GM23338 (cell line): ENCODE data around the gene OR5B21.

Experiments used
- CREB1 ChIP-seq: fragments of 250-450 bp; sonication (Bioruptor Pico); IDR thresholded peaks from 2 replicates; pipeline ENCODE4 v1.5.0; 2020; ENCODE audit warnings: low read depth, mild to moderate bottlenecking, moderate library complexity
- ETS1 ChIP-seq: IDR thresholded peaks from 2 replicates; pipeline ENCODE4 v1.6.1; 2016; ENCODE audit warnings: antibody characterized with exemption
- EZH2 ChIP-seq: fragments of 200-600 bp; sonication (generic); IDR thresholded peaks from one replicate; pipeline ENCODE4 v1.8.0; 2017; ENCODE audit warnings: antibody characterized with exemption, mild to moderate bottlenecking, low read depth; ENCODE audit not compliant: unreplicated experiment
- EZH2phosphoT487 ChIP-seq: fragments of 200-600 bp; sonication (generic); IDR thresholded peaks from one replicate; pipeline ENCODE4 v1.8.1; 2018; ENCODE audit warnings: antibody characterized with exemption; ENCODE audit not compliant: unreplicated experiment
- JUNB ChIP-seq: IDR thresholded peaks from one replicate; pipeline ENCODE4 v1.6.1; 2016; ENCODE audit warnings: antibody characterized with exemption; ENCODE audit not compliant: unreplicated experiment
- POLR2AphosphoS5 ChIP-seq: IDR thresholded peaks from 2 replicates; pipeline ENCODE4 v1.6.1; 2016; ENCODE audit warnings: antibody characterized with exemption, low read depth
- REST ChIP-seq: IDR thresholded peaks from one replicate; pipeline ENCODE4 v1.6.1; 2018; ENCODE audit warnings: antibody characterized with exemption; ENCODE audit not compliant: unreplicated experiment
- STAT1 ChIP-seq: IDR thresholded peaks from one replicate; pipeline ENCODE4 v1.6.1; 2016; ENCODE audit warnings: antibody characterized with exemption; ENCODE audit not compliant: unreplicated experiment
- ZNF114 ChIP-seq: fragments of 250-450 bp; sonication (Bioruptor Pico); IDR thresholded peaks from 2 replicates; pipeline ENCODE4 v1.5.0; 2020; ENCODE audit warnings: mild to moderate bottlenecking, moderate library complexity
- ZNF331 ChIP-seq: fragments of 250-450 bp; sonication (Bioruptor Pico); IDR thresholded peaks from 2 replicates; pipeline ENCODE4 v1.5.0; 2020; ENCODE audit warnings: low read depth, mild to moderate bottlenecking, moderate library complexity
- TF ChIP-seq, protein P1 (sequence below), 2 experiments: fragments of 200-600 bp in 1 of 2; sonication (generic) in 1 of 2; conservative IDR thresholded peaks; 2 replicates each; pipeline versions ENCODE4 v1.5.1 to v1.6.1; 2016 to 2017; ENCODE audit warnings: antibody characterized with exemption in 2 of 2, low read depth in 2 of 2, mild to moderate bottlenecking in 2 of 2, moderate library complexity in 1 of 2

GRCh38 chr11:58465690-58466089 lies 42.2 kb downstream of the OR5B21 start:
- TF ChIP-seq, protein P1, sequence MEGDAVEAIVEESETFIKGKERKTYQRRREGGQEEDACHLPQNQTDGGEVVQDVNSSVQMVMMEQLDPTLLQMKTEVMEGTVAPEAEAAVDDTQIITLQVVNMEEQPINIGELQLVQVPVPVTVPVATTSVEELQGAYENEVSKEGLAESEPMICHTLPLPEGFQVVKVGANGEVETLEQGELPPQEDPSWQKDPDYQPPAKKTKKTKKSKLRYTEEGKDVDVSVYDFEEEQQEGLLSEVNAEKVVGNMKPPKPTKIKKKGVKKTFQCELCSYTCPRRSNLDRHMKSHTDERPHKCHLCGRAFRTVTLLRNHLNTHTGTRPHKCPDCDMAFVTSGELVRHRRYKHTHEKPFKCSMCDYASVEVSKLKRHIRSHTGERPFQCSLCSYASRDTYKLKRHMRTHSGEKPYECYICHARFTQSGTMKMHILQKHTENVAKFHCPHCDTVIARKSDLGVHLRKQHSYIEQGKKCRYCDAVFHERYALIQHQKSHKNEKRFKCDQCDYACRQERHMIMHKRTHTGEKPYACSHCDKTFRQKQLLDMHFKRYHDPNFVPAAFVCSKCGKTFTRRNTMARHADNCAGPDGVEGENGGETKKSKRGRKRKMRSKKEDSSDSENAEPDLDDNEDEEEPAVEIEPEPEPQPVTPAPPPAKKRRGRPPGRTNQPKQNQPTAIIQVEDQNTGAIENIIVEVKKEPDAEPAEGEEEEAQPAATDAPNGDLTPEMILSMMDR (conservative IDR thresholded peaks at IDR 0.05; ENCODE audit: low read depth in 2 of 2), result no peak
- TF ChIP-seq POLR2AphosphoS5, result no peak
- no peak for TF ChIP-seq CREB1 (CRISPR knock-in tag)
- TF ChIP-seq STAT1, result no peak
- no peak for TF ChIP-seq REST
- no peak for TF ChIP-seq EZH2phosphoT487
- no peak for TF ChIP-seq EZH2
- TF ChIP-seq JUNB, result no peak
- TF ChIP-seq ETS1, result no peak
- TF ChIP-seq ZNF114 (CRISPR knock-in tag), result no peak
- TF ChIP-seq ZNF331 (CRISPR knock-in tag), result no peak
